SJCRH30 (cell line): Measurements from ENCODE around the gene MPV17. TPM values are rescaled to one million over a fixed set of nuclear protein-coding genes. Genes with fewer than 3 reads are reported as not detected.
"Not testable (repeated sequence)": the region's sequence is repeated elsewhere in the genome, so short reads cannot be mapped to it uniquely, and the experiment has no call there.

Source experiments
- DNase-seq, 2 experiments: peaks; one replicate each; pipeline ENCODE4 v3.0.0-alpha.2; 2015 to 2020
- H3K27ac ChIP-seq: fragments of 250-450 bp; sonication (Bioruptor Pico); 2 replicates; pipeline ENCODE4 v1.5.1; 2020; ENCODE audit warnings: mild to moderate bottlenecking, moderate library complexity
- H3K27me3 ChIP-seq: fragments of 250-450 bp; sonication (Bioruptor Pico); 2 replicates; pipeline ENCODE4 v1.5.1; 2020; ENCODE audit warnings: mild to moderate bottlenecking, moderate library complexity
- H3K36me3 ChIP-seq: fragments of 250-450 bp; sonication (Bioruptor Pico); 2 replicates; pipeline ENCODE4 v1.5.1; 2020; ENCODE audit warnings: mild to moderate bottlenecking, moderate library complexity
- H3K4me1 ChIP-seq: fragments of 250-450 bp; sonication (Bioruptor Pico); 2 replicates; pipeline ENCODE4 v1.5.1; 2020; ENCODE audit warnings: mild to moderate bottlenecking, moderate library complexity
- H3K4me3 ChIP-seq: fragments of 250-450 bp; sonication (Bioruptor Pico); 2 replicates; pipeline ENCODE4 v1.5.1; 2020; ENCODE audit warnings: mild to moderate bottlenecking, moderate library complexity
- H3K9me3 ChIP-seq: fragments of 250-450 bp; sonication (Bioruptor Pico); replicated peaks from 2 replicates; pipeline ENCODE4 v1.5.1; 2020; ENCODE audit warnings: mild to moderate bottlenecking, moderate library complexity
- total RNA-seq: library from RNA; depleted of rRNA; stranded (reverse); fragments of >200 nt; shearing (Covaris generic); gene quantifications from 2 replicates; pipeline ENCODE4 v1.2.3, GENCODE V29; 2014

Gene MPV17
- total RNA-seq, 1 experiment from 2014 or later, result 76.6 TPM

- Histone ChIP-seq H3K36me3 (no peaks in the 10 kb centered on the region), H3K4me1 (no peaks in the 10 kb centered on the region), H3K27ac (no peak within 1 kb of the TSS), H3K4me3 (no peak within 1 kb of the TSS), H3K27me3 (peaks cover 28% of the 10 kb centered on the region), H3K9me3 (no peaks in the 10 kb centered on the region)
- DNase-seq, result no peak
Measured at GRCh38 chr2:27275211-27276150, 47.4 kb downstream of the MPV17 start, which contains the start of gene DNAJC5G. Gene DNAJC5G (plus strand): TSS chr2:27275433. CDS start chr2:27276729, 1,296 bp downstream.

- not testable (repeated sequence) for H3K4me1 ChIP-seq, DNase-seq, H3K36me3 ChIP-seq, H3K4me3 ChIP-seq, H3K27ac ChIP-seq, H3K9me3 ChIP-seq
- peaks cover 28% of the 10 kb centered on the region for H3K27me3 ChIP-seq
Measured at GRCh38 chr2:27272537-27273522, 50.1 kb downstream of the MPV17 start.

GRCh38 chr2:27271631-27272340 lies 51.1 kb downstream of the MPV17 start:
- no peaks in the 10 kb centered on the region for H3K36me3 ChIP-seq
- DNase-seq, result no peak
- H3K4me1 ChIP-seq, result no peaks in the 10 kb centered on the region
- no peaks in the 10 kb centered on the region for H3K9me3 ChIP-seq
- H3K27ac ChIP-seq, result no peak overlapping the region
- H3K27me3 ChIP-seq, result peaks cover 28% of the 10 kb centered on the region
- H3K4me3 ChIP-seq, result no peak overlapping the region

GRCh38 chr2:27270670-27271069 lies 52.2 kb downstream of the MPV17 start:
- Histone ChIP-seq H3K27ac (no peak overlapping the region), H3K36me3 (no peaks in the 10 kb centered on the region), H3K9me3 (no peaks in the 10 kb centered on the region), H3K4me3 (no peak overlapping the region), H3K4me1 (no peaks in the 10 kb centered on the region), H3K27me3 (peaks cover 25% of the 10 kb centered on the region)
- no peak for DNase-seq

GRCh38 chr2:27270131-27270530 lies 52.8 kb downstream of the MPV17 start:
- Histone ChIP-seq H3K27me3 (peaks cover 27% of the 10 kb centered on the region), H3K27ac (no peak overlapping the region), H3K4me3 (no peak overlapping the region), H3K9me3 (no peaks in the 10 kb centered on the region), H3K4me1 (no peaks in the 10 kb centered on the region; the same call in 1 of the 2 replicates), H3K36me3 (no peaks in the 10 kb centered on the region)
- no peak for DNase-seq

- DNase-seq, H3K4me3 ChIP-seq, H3K36me3 ChIP-seq, H3K27ac ChIP-seq, H3K9me3 ChIP-seq, H3K4me1 ChIP-seq: not testable (repeated sequence)
- peaks cover 32% of the 10 kb centered on the region for H3K27me3 ChIP-seq
Measured at GRCh38 chr2:27268296-27268695, 54.6 kb downstream of the MPV17 start.

GRCh38 chr2:27265536-27265870 lies 57.4 kb downstream of the MPV17 start:
- H3K4me3 ChIP-seq, result no peak overlapping the region
- no peaks in the 10 kb centered on the region for H3K36me3 ChIP-seq
- H3K9me3 ChIP-seq, result no peaks in the 10 kb centered on the region
- peaks cover 36% of the 10 kb centered on the region for H3K27me3 ChIP-seq
- no peak overlapping the region for H3K27ac ChIP-seq
- DNase-seq, result no peak
- H3K4me1 ChIP-seq, result peaks cover 5% of the 10 kb centered on the region; the same call in 1 of the 2 replicates

GRCh38 chr2:27264753-27265535 lies 58.0 kb downstream of the MPV17 start:
- DNase-seq, result peak; percentile 82 to 87
- Histone ChIP-seq H3K9me3 (no peaks in the 10 kb centered on the region), H3K27me3 (peaks cover 35% of the 10 kb centered on the region), H3K4me1 (peaks cover 5% of the 10 kb centered on the region; the same call in 1 of the 2 replicates), H3K36me3 (no peaks in the 10 kb centered on the region), H3K27ac (no peak overlapping the region), H3K4me3 (peak overlapping the region; percentile 46)

GRCh38 chr2:27264253-27264752 lies 58.6 kb downstream of the MPV17 start:
- no peak overlapping the region for H3K27ac ChIP-seq
- no peaks in the 10 kb centered on the region for H3K9me3 ChIP-seq
- no peak for DNase-seq
- peaks cover 35% of the 10 kb centered on the region for H3K27me3 ChIP-seq
- peaks cover 5% of the 10 kb centered on the region; the same call in 1 of the 2 replicates for H3K4me1 ChIP-seq
- H3K4me3 ChIP-seq, result peak overlapping the region; percentile 46
- H3K36me3 ChIP-seq, result no peaks in the 10 kb centered on the region

- Histone ChIP-seq H3K36me3 (no peaks in the 10 kb centered on the region), H3K4me1 (peaks cover 5% of the 10 kb centered on the region; the same call in 1 of the 2 replicates), H3K9me3 (no peaks in the 10 kb centered on the region), H3K27me3 (peaks cover 35% of the 10 kb centered on the region), H3K4me3 (peak overlapping the region; percentile 69), H3K27ac (no peak overlapping the region)
- peak in 1 of 2 experiments; percentile 31 for DNase-seq
Measured at GRCh38 chr2:27263287-27264252, 59.3 kb downstream of the MPV17 start.

GRCh38 chr2:27262379-27263286 lies 60.3 kb downstream of the MPV17 start, which contains the start of gene SLC30A3:
Gene SLC30A3 (minus strand): TSS chr2:27263047. CDS start chr2:27262906, 141 bp downstream.
- H3K27ac ChIP-seq, result no peak within 1 kb of the TSS
- no peaks in the 10 kb centered on the region for H3K9me3 ChIP-seq
- H3K4me3 ChIP-seq, result peak within 1 kb of the TSS; percentile 69
- H3K4me1 ChIP-seq, result peaks cover 5% of the 10 kb centered on the region; the same call in 1 of the 2 replicates
- peaks cover 35% of the 10 kb centered on the region for H3K27me3 ChIP-seq
- DNase-seq, result peak; percentile 85 to 91
- H3K36me3 ChIP-seq, result no peaks in the 10 kb centered on the region

- H3K9me3 ChIP-seq, result no peaks in the 10 kb centered on the region
- H3K27ac ChIP-seq, result no peak overlapping the region
- peaks cover 5% of the 10 kb centered on the region; the same call in 1 of the 2 replicates for H3K4me1 ChIP-seq
- H3K4me3 ChIP-seq, result peak overlapping the region; percentile 69
- peaks cover 35% of the 10 kb centered on the region for H3K27me3 ChIP-seq
- DNase-seq, result no peak
- H3K36me3 ChIP-seq, result no peaks in the 10 kb centered on the region
Measured at GRCh38 chr2:27261926-27262298, 61.0 kb downstream of the MPV17 start.
